IMR-90 (cell line): ENCODE results near the gene FAM81A. TPM values are rescaled to one million over a fixed set of nuclear protein-coding genes. Genes with fewer than 3 reads are reported as not detected.

ENCODE experiments used
- ATAC-seq: fragments of 200-7000 bp; cut with Tn5 transposase; 2 replicates; pipeline ENCODE4 v1.9.1; 2020; ENCODE audit warnings: low read depth, mild to moderate bottlenecking, moderate library complexity
- BruUV-seq: library from RNA; stranded (reverse); fragments of 400-500 nt; replicated peaks from 2 replicates; lab custom pipeline; 2021; lab: Mats Ljungman, UMichigan
- CTCF ChIA-PET: fragments of 300-600 bp; formaldehyde crosslinking; extraction: SDS; loops from one replicate; lab custom pipeline; 2021; ENCODE audit warnings: antibody characterized with exemption; lab: Yijun Ruan, JAX
- POLR2A ChIA-PET: fragments of 300-600 bp; sonication (Branson Sonifier 250); formaldehyde crosslinking; loops from one replicate; lab custom pipeline; 2022; ENCODE audit warnings: antibody characterized with exemption; ENCODE audit not compliant: unreplicated experiment; lab: Charles Lee
- DNase-seq: peaks from one replicate; pipeline ENCODE4 v3.0.0; 2013
- H2AFZ ChIP-seq: replicated peaks from 2 replicates; pipeline ENCODE3; 2013; ENCODE audit warnings: low read length, mild to moderate bottlenecking; ENCODE audit not compliant: poor library complexity
- H2AK5ac ChIP-seq: 2 replicates; pipeline ENCODE4 v1.6.1; 2013; ENCODE audit warnings: low read depth, low read length, inconsistent platforms
- H2AK9ac ChIP-seq: replicated peaks from 2 replicates; pipeline ENCODE3; 2013; ENCODE audit warnings: mild to moderate bottlenecking, low read depth, low read length, moderate library complexity; ENCODE audit not compliant: poor library complexity
- H2BK120ac ChIP-seq: 2 replicates; pipeline ENCODE4 v1.6.1; 2013; ENCODE audit warnings: low read depth, low read length, inconsistent platforms
- H2BK15ac ChIP-seq: 3 replicates; pipeline ENCODE4 v1.6.1; 2013; ENCODE audit warnings: low read depth, low read length, inconsistent platforms
- H2BK20ac ChIP-seq: 2 replicates; pipeline ENCODE4 v1.6.1; 2013; ENCODE audit warnings: low read depth, mild to moderate bottlenecking, inconsistent platforms, low read length, moderate library complexity
- H2BK5ac ChIP-seq: 2 replicates; pipeline ENCODE4 v1.6.1; 2013; ENCODE audit warnings: mild to moderate bottlenecking, low read depth, low read length, inconsistent platforms; ENCODE audit not compliant: poor library complexity, severe bottlenecking
- H3K14ac ChIP-seq: replicated peaks from 2 replicates; pipeline ENCODE4 v1.6.1; 2013; ENCODE audit warnings: low read depth, low read length, inconsistent platforms
- H3K18ac ChIP-seq: 2 replicates; pipeline ENCODE4 v1.6.1; 2013; ENCODE audit warnings: low read depth, low read length, control low read depth
- H3K23ac ChIP-seq: 2 replicates; pipeline ENCODE4 v1.6.1; 2013; ENCODE audit warnings: low read depth, low read length, inconsistent platforms
- H3K27ac ChIP-seq: 2 replicates; pipeline ENCODE4 v1.5.1; 2013; ENCODE audit warnings: mild to moderate bottlenecking, control low read depth, low read length; ENCODE audit not compliant: insufficient read depth
- H3K27me3 ChIP-seq: 2 replicates; pipeline ENCODE4 v1.6.1; 2013; ENCODE audit warnings: low read length; ENCODE audit not compliant: control insufficient read depth, insufficient read depth
- H3K36me3 ChIP-seq: 2 replicates; pipeline ENCODE4 v1.6.1; 2013; ENCODE audit warnings: low read length, mixed read lengths; ENCODE audit not compliant: control insufficient read depth, insufficient read depth
- H3K4ac ChIP-seq: 2 replicates; pipeline ENCODE4 v1.6.1; 2013; ENCODE audit warnings: low read depth, low read length, inconsistent platforms
- H3K4me1 ChIP-seq: 2 replicates; pipeline ENCODE4 v1.6.1; 2013; ENCODE audit warnings: low read length, mixed read lengths; ENCODE audit not compliant: control insufficient read depth, insufficient read depth
- H3K4me2 ChIP-seq: 2 replicates; pipeline ENCODE4 v1.6.1; 2013; ENCODE audit warnings: low read depth, mild to moderate bottlenecking, control low read depth, low read length, moderate library complexity
- H3K4me3 ChIP-seq: 2 replicates; pipeline ENCODE4 v1.5.1; 2013; ENCODE audit warnings: low read depth, mild to moderate bottlenecking, control low read depth, low read length, moderate library complexity; ENCODE audit not compliant: insufficient read depth
- H3K56ac ChIP-seq: 2 replicates; pipeline ENCODE4 v1.6.1; 2013; ENCODE audit warnings: low read length, inconsistent platforms; ENCODE audit not compliant: insufficient read depth; ENCODE audit errors: extremely low read depth
- H3K79me1 ChIP-seq, 2 experiments: 2 replicates each; pipeline ENCODE4 v1.6.1; 2013; ENCODE audit warnings: low read length in 2 of 2, inconsistent platforms in 1 of 2, low read depth in 1 of 2
- H3K9ac ChIP-seq: 2 replicates; pipeline ENCODE4 v1.6.1; 2013; ENCODE audit warnings: low read depth, low read length, control low read depth
- H3K9me1 ChIP-seq: 2 replicates; pipeline ENCODE4 v1.6.1; 2013; ENCODE audit warnings: low read length, inconsistent platforms; ENCODE audit not compliant: insufficient read depth
- H3K9me3 ChIP-seq: 2 replicates; pipeline ENCODE4 v1.6.1; 2013; ENCODE audit warnings: low read length; ENCODE audit not compliant: control insufficient read depth, insufficient read depth
- H4K20me1 ChIP-seq: 2 replicates; pipeline ENCODE4 v1.6.1; 2013; ENCODE audit warnings: low read length, inconsistent platforms; ENCODE audit not compliant: insufficient read depth
- H4K5ac ChIP-seq: 2 replicates; pipeline ENCODE4 v1.6.1; 2013; ENCODE audit warnings: mild to moderate bottlenecking, low read depth, low read length, control low read depth
- H4K8ac ChIP-seq, 2 experiments: 2 replicates each; pipeline ENCODE4 v1.6.1; 2013; ENCODE audit warnings: low read depth in 2 of 2, low read length in 2 of 2, control low read depth in 1 of 2, inconsistent platforms in 1 of 2
- H4K91ac ChIP-seq: 2 replicates; pipeline ENCODE4 v1.6.1; 2013; ENCODE audit warnings: low read depth, low read length, inconsistent platforms; ENCODE audit not compliant: insufficient read depth
- RFX5 ChIP-seq: IDR thresholded peaks from 2 replicates; pipeline ENCODE4 v1.8.0; 2012; ENCODE audit warnings: low read depth, mild to moderate bottlenecking, low read length, moderate library complexity
- WGBS, 2 experiments: methylation state at CpG; one replicate each; pipeline versions ENCODE4 v1.1.5 to v1.1.7; 2013; ENCODE audit warnings: missing lambda C conversion rate in 2 of 2; ENCODE audit not compliant: insufficient read length in 1 of 2; ENCODE audit errors: extremely low coverage in 2 of 2; 5-methylcytosine and 5-hydroxymethylcytosine counted together
- dilution Hi-C: fragments of 300-500 bp; cut with HindIII; formaldehyde crosslinking; loops from one replicate; pipeline ENCODE4 v1.14.3; 2018; ENCODE audit warnings: low sequenced_read_pairs; ENCODE audit not compliant: unreplicated experiment
- in situ Hi-C: fragments of 300-500 bp; cut with MboI; formaldehyde crosslinking; loops from 3 replicates; pipeline ENCODE4 v1.14.3; 2019; ENCODE audit warnings: low sequenced_read_pairs, inconsistent platforms, mixed read lengths
- intact Hi-C: fragments of 100-400 bp; cut with micrococcal nuclease; formaldehyde crosslinking; loops from 2 replicates; pipeline ENCODE4 v1.10.0; 2022
- polyA plus RNA-seq, 3 experiments: library from polyadenylated mRNA; depleted of rRNA; stranded (reverse); fragments of >200 nt; gene quantifications; 2 replicates each; pipeline ENCODE4 v1.2.3, GENCODE V29; 2012; ENCODE audit warnings: low replicate concordance in 1 of 3
- total RNA-seq: library from RNA; depleted of rRNA; stranded (reverse); fragments of >200 nt; gene quantifications from 2 replicates; pipeline ENCODE4 v1.2.3, GENCODE V29; 2012

Gene FAM81A
- total and polyA plus RNA-seq, 2 of the 4 experiments (the other 2 are of a cell fraction): not detected

GRCh38 chr15:59461521-59461920 lies 23.5 kb downstream of the FAM81A start:
- H2BK20ac ChIP-seq: no peak overlapping the region
- H3K56ac ChIP-seq: no peak overlapping the region
- H2AFZ ChIP-seq: no peak overlapping the region
- no peak for ATAC-seq
- H3K14ac ChIP-seq: no peak overlapping the region
- in situ Hi-C loops (no loop called here), dilution Hi-C loops (no loop called here), intact Hi-C loops (no loop called here)
- no peak overlapping the region for H2BK15ac ChIP-seq
- no peak overlapping the region for H3K18ac ChIP-seq
- no peaks in the 10 kb centered on the region for H3K9me3 ChIP-seq
- no peak overlapping the region for H4K5ac ChIP-seq
- H3K4me1 ChIP-seq: no peaks in the 10 kb centered on the region
- POLR2A ChIA-PET: no interaction called here
- H3K9ac ChIP-seq: no peak overlapping the region
- H2AK5ac ChIP-seq: no peak overlapping the region
- no peak overlapping the region for H3K27ac ChIP-seq
- no peak for TF ChIP-seq RFX5
- no peak overlapping the region for H4K91ac ChIP-seq
- no peak overlapping the region for H3K23ac ChIP-seq
- no peaks in the 10 kb centered on the region for H3K9me1 ChIP-seq
- H4K8ac ChIP-seq: no peak overlapping the region
- H3K36me3 ChIP-seq: no peaks in the 10 kb centered on the region
- WGBS, 2 experiments: no CpG with 5 or more reads among the region's 1 CpG
- no peak overlapping the region for H3K4me2 ChIP-seq
- H3K4me3 ChIP-seq: no peak overlapping the region
- no peak overlapping the region for H2AK9ac ChIP-seq
- no peak overlapping the region for H3K4ac ChIP-seq
- H3K27me3 ChIP-seq: peaks cover 8% of the 10 kb centered on the region
- no peak overlapping the region for H2BK5ac ChIP-seq
- DNase-seq: no peak
- no TSS peak for BruUV-seq
- H4K20me1 ChIP-seq: no peaks in the 10 kb centered on the region
- no peak overlapping the region for H2BK120ac ChIP-seq
- H3K79me1 ChIP-seq: no peaks in the 10 kb centered on the region
- CTCF ChIA-PET: no interaction called here
